Natural killer cell (primary cell): ENCODE results near the gene SLC31A2. TPM values are rescaled to one million over a fixed set of nuclear protein-coding genes. Genes with fewer than 3 reads are reported as not detected.
A peak's percentile ranks its signal among the peaks of the same experiment; 100 is the strongest.
"Not testable (repeated sequence)": the region's sequence is repeated elsewhere in the genome, so short reads cannot be mapped to it uniquely, and the experiment has no call there.

Experiments
- ATAC-seq, 3 donors: fragments of 150-1000 bp in 2 of 3; fragments of 200-7000 bp in 1 of 3; cut with Tn5 transposase; 1 replicate in 1 of 3; 2 replicates in 2 of 3; pipeline ENCODE4 v1.10.0; 2021; ENCODE audit warnings: mild to moderate bottlenecking in 2 of 3, moderate library complexity in 2 of 3
- DNase-seq, 2 donors: peaks; one replicate each; pipeline versions ENCODE4 v3.0.0 to v3.0.0-alpha.2; 2013 to 2021; ENCODE audit warnings: mixed read lengths in 1 of 2
- H3K27ac ChIP-seq: one replicate; pipeline ENCODE4 v1.5.1; 2013; ENCODE audit warnings: mild to moderate bottlenecking, low read length
- H3K27me3 ChIP-seq: one replicate; pipeline ENCODE4 v1.6.1; 2013; ENCODE audit warnings: low read length; ENCODE audit not compliant: control insufficient read depth, insufficient read depth
- H3K36me3 ChIP-seq: one replicate; pipeline ENCODE4 v1.6.1; 2013; ENCODE audit warnings: low read length; ENCODE audit not compliant: control insufficient read depth, insufficient read depth
- H3K4me1 ChIP-seq: one replicate; pipeline ENCODE4 v1.6.1; 2013; ENCODE audit warnings: low read length; ENCODE audit not compliant: control insufficient read depth, insufficient read depth
- H3K4me3 ChIP-seq: one replicate; pipeline ENCODE4 v1.5.1; 2013; ENCODE audit warnings: low read length
- H3K9me3 ChIP-seq: one replicate; pipeline ENCODE4 v1.6.1; 2013; ENCODE audit warnings: low read length; ENCODE audit not compliant: control insufficient read depth, insufficient read depth
- H3K27ac Mint-ChIP-seq, 2 donors: one replicate each; pipeline ENCODE4 v1.8.0; 2022; ENCODE audit warnings: mild to moderate bottlenecking in 2 of 2, mixed read lengths in 2 of 2, moderate library complexity in 1 of 2
- H3K27me3 Mint-ChIP-seq, 2 donors: one replicate each; pipeline ENCODE4 v1.8.0; 2022; ENCODE audit warnings: low read depth in 2 of 2, mixed read lengths in 2 of 2
- H3K36me3 Mint-ChIP-seq: one replicate; pipeline ENCODE4 v1.8.0; 2022; ENCODE audit warnings: mixed read lengths
- H3K4me1 Mint-ChIP-seq, 2 donors: one replicate each; pipeline ENCODE4 v1.8.0; 2022; ENCODE audit warnings: mixed read lengths in 2 of 2
- H3K4me3 Mint-ChIP-seq: one replicate; pipeline ENCODE4 v1.8.0; 2022; ENCODE audit warnings: mild to moderate bottlenecking, moderate library complexity, mixed read lengths
- H3K9me3 Mint-ChIP-seq, 2 donors: one replicate each; pipeline ENCODE4 v1.8.0; 2022; ENCODE audit warnings: mixed read lengths in 2 of 2
- WGBS: methylation state at CpG from one replicate; pipeline ENCODE4 v1.1.7; 2013; ENCODE audit warnings: missing lambda C conversion rate; ENCODE audit not compliant: insufficient coverage; 5-methylcytosine and 5-hydroxymethylcytosine counted together
- intact Hi-C: fragments of 100-400 bp; cut with micrococcal nuclease; formaldehyde crosslinking; loops from one replicate; pipeline ENCODE4 v1.14.2; 2022
- total RNA-seq, 4 donors: library from RNA; stranded (reverse); fragments of 120-200 nt in 1 of 4; gene quantifications; one replicate each; pipeline versions ENCODE4 v1.2.3 to v1.2.4, GENCODE V29; 2013 to 2022
- TF ChIP-seq, protein P1 (sequence below): fragments of 200-600 bp; IDR thresholded peaks from one replicate; pipeline ENCODE4 v1.8.0; 2022; ENCODE audit warnings: antibody characterized with exemption

Gene SLC31A2
- total RNA-seq, 3 donors from 2014 or later (not counting 1 experiment from before 2014, with no cell fraction given) = 4.9 to 7.9 (median 6.0) TPM

DNA sequence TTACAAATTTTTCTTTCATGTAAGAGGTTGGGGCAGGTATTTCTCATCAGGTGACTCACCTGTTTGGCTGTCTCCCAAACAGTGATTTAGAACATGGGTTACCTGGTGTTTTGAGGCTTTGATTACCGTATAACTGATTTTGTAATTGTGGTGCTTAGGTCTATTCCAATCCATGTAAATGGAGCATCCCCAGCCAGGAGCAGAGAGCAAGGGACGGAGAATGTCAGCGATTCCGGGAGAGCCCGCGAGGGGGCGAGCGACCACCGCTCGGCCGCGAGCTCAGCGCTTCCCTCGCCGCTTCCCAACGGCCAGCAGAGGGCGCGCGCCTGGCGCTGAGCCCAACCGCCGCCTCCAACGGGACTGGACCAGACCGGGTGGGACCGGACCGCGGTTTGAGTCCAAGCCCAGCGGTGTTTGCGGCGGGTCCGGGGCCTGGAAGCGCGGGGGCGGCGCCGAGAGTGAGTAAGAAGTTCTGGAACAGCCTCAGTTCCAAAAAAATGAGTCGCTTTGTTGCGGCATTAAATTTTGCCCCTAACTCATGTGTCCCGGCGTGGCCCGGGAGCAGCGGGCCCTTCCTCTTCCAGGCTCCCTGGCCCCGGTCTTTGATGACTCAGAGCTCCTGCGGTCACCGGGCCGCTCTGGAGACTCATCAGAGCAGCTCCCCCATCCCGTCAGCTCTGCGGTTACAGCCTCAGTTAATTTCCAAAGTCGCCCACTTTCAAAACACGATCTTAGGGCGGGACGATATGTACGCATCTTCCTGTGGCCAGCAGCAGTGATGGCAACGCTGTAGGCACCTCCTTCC lies 37.9 kb upstream of the SLC31A2 start:
- DNase-seq (peak in 1 of 2 donors; percentile 28), ATAC-seq (peak; percentile 83 to 85 (median 84))
- H3K9me3 ChIP-seq, H3K36me3 Mint-ChIP-seq, H3K4me3 Mint-ChIP-seq, H3K4me3 ChIP-seq, H3K27ac ChIP-seq, H3K27me3 Mint-ChIP-seq, H3K27ac Mint-ChIP-seq, H3K9me3 Mint-ChIP-seq, H3K4me1 Mint-ChIP-seq, H3K4me1 ChIP-seq, H3K36me3 ChIP-seq, intact Hi-C loops, H3K27me3 ChIP-seq: not testable (repeated sequence)
- no CpG with 5 or more reads among the region's 54 CpGs for WGBS
- TF ChIP-seq, protein P1, sequence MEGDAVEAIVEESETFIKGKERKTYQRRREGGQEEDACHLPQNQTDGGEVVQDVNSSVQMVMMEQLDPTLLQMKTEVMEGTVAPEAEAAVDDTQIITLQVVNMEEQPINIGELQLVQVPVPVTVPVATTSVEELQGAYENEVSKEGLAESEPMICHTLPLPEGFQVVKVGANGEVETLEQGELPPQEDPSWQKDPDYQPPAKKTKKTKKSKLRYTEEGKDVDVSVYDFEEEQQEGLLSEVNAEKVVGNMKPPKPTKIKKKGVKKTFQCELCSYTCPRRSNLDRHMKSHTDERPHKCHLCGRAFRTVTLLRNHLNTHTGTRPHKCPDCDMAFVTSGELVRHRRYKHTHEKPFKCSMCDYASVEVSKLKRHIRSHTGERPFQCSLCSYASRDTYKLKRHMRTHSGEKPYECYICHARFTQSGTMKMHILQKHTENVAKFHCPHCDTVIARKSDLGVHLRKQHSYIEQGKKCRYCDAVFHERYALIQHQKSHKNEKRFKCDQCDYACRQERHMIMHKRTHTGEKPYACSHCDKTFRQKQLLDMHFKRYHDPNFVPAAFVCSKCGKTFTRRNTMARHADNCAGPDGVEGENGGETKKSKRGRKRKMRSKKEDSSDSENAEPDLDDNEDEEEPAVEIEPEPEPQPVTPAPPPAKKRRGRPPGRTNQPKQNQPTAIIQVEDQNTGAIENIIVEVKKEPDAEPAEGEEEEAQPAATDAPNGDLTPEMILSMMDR = peak; percentile 35

DNA sequence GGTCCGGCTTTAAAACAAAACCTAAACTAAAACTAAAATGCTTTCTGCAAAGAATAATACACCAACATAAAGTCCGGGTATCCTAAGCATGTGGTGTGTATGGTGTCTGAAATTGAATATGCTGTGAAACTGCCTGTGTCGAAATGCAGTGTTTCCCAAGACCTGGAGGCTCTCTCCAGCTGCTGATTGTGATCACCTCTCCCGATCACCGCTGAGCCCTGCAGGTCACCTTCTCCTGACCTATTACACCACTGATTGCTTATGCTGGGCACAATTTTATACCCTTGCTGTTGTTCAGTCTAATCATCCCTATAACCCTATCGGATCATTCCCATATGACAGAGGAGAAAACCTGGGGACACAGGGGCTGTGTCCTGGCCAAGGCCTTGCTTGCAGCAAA lies 32.0 kb upstream of the SLC31A2 start:
- not testable (repeated sequence) for H3K4me1 Mint-ChIP-seq

DNA sequence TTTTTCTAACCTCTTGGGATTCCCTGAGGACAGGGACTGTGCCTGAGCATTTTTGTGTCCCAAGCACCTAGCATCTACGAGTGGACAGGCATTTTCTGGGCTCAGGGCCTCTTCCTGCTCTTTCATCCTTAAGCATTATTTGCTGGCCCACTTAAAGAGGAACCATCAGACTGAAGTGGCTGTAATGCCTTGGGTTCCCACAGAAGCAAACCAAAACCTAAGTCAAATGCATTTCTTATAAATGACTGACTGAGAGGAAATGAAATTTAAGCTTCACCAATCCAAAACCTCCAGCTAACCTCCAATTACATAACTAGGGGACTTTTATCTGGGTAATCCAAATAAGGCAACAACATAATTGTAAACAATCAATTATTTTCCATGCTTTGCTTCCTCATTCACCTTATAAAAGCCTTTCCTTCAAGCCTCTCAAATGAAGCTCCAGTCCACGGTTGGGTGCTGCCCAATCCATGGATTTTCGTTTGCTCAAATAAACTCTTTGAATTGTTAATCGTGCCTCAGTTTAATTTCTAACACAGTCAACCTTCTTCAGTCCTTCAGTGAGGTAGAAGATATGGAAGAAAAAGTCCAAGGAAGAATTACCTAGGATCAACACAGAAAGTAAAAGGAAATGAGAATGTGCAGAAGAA lies 25.3 kb upstream of the SLC31A2 start:
- Mint-ChIP-seq H3K4me3 (no peak overlapping the region), H3K4me1 (no peaks in the 10 kb centered on the region), H3K27me3 (peaks cover 19 to 33% of the 10 kb centered on the region in 2 donors), H3K27ac (no peak overlapping the region), H3K36me3 (no peaks in the 10 kb centered on the region), H3K9me3 (no peaks in the 10 kb centered on the region)
- Histone ChIP-seq H3K36me3 (no peaks in the 10 kb centered on the region), H3K27me3 (peaks cover 2% of the 10 kb centered on the region), H3K27ac (no peak overlapping the region), H3K4me1 (no peaks in the 10 kb centered on the region), H3K4me3 (no peak overlapping the region), H3K9me3 (no peaks in the 10 kb centered on the region)
- DNase-seq (no peak), ATAC-seq (no peak)
- TF ChIP-seq, protein P1 = no peak
- intact Hi-C loops = no loop called here
- WGBS = 68% methylated on average over 3 of the region's 4 CpGs

More for the DNA sequence above, 32.0 kb upstream of the SLC31A2 start:
- H3K4me1 ChIP-seq, intact Hi-C loops, H3K36me3 ChIP-seq, H3K27me3 Mint-ChIP-seq, H3K4me3 Mint-ChIP-seq, H3K27ac ChIP-seq, H3K9me3 ChIP-seq, H3K4me3 ChIP-seq, ATAC-seq, DNase-seq, H3K36me3 Mint-ChIP-seq, H3K9me3 Mint-ChIP-seq, H3K27ac Mint-ChIP-seq, H3K27me3 ChIP-seq: not testable (repeated sequence)
- no CpG with 5 or more reads among the region's 6 CpGs for WGBS

DNA sequence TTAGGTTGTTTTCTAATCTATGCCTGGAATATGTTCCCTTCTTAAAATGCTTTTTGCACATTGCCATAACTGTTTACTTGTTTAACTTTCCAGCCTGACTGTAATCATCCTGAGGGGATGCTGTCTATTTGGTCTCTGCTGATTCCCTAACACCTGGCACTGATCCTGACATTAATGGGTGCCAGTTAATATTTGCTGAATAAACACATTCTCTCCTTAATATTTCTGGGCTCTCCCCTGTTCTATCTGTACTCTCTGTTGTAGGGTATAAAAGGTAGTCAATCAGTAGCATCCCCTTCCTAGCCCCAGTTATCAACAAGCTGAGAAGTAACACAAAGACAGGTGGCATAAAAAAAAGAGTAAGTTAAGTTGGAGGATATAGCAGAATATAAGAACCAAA lies 21.3 kb upstream of the SLC31A2 start:
- Mint-ChIP-seq H3K4me1 (no peaks in the 10 kb centered on the region), H3K27ac (no peak overlapping the region), H3K9me3 (no peaks in the 10 kb centered on the region), H3K4me3 (no peak overlapping the region), H3K27me3 (peaks cover 27 to 41% of the 10 kb centered on the region in 2 donors), H3K36me3 (no peaks in the 10 kb centered on the region)
- no peaks in the 10 kb centered on the region for H3K4me1 ChIP-seq
- TF ChIP-seq, protein P1 = no peak
- no peak overlapping the region for H3K27ac ChIP-seq
- no peak overlapping the region for H3K4me3 ChIP-seq
- intact Hi-C loops = no loop called here
- H3K9me3 ChIP-seq = no peaks in the 10 kb centered on the region
- H3K27me3 ChIP-seq = peaks cover 5% of the 10 kb centered on the region
- ATAC-seq (no peak), DNase-seq (no peak)
- H3K36me3 ChIP-seq = no peaks in the 10 kb centered on the region
